Right kidney (tissue), 1 donor: Measurements from ENCODE around the gene ARL6IP5.

ENCODE experiments used
- DNase-seq: peaks from one replicate; pipeline ENCODE4 v3.0.0-alpha.2; 2016

ARL6IP5 gene

DNA sequence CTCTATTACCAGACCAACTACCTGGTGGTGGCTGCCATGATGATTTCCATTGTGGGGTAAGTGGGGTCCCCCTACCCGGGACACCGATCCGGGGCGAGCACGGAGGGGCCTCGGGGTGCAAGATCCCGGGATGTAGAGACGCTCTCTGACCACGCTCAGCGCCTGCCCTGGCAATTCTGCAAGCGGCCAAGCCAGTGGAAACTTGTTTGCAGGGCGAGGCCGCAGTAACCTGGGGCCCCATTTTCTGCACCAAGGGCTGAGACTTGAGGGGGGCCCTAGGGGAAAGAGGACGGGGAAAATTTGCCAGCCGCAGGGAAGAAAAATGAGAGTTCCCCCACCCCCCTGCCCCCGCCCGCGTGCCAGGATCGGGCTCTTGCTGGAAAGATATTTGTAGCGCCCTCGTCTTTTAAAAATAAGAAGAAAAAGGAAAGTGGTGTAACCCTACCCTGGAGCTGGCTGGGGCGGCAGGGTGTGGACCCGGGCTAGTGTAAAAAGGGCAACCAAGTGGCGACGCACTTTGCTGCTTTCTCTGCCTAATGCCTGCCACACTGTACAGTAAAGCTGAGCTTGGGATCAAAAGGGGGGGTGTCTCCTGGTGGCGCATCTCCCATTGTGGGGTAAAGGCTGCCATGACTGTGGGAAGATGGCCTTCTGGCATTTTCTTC is 563 bp downstream of the ARL6IP5 start:
- DNase-seq = peak; percentile 75

DNA sequence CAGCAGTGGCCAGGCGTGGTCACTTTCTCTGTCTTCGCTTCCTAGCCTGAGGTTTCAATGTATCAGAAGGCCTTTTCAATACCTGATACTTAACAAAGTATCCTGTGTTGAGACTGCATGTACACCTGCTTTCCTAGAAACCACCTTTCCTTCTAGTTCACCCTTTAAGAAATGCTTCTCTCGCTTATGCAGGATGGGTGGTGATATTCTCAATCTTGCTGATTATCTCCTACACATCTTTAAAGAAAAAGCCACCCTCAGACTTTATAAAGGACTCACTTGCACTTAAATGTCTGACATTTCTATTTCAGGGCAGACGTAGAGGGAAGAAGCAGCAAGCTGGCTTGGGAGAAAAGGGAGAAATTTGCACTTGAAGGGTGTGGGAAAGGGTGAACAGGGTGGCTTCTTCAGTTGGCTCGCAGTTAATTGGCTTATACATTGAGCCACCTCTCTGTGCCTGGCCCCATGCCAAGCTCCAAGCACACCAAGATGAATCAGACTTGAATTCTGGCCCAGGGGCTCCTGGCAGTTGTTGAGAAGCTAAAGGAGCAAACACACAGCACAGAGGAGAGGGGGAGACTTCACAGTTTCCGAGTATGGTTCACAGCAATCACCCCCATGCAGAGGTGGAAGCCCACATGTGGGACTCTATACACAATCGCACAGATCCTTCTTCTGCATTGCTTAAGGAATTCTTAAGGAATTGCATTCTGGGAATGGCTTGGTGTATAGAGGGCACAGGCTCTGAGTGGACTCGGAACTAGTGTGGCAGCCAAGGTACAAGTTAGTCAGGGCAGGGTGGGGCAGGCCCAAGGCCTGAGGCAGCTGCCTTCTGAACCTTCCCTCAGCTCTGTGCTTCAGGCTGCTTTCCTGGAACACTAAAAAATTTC is 1.3 kb downstream of the ARL6IP5 start:
- DNase-seq = peak; percentile 46

DNA sequence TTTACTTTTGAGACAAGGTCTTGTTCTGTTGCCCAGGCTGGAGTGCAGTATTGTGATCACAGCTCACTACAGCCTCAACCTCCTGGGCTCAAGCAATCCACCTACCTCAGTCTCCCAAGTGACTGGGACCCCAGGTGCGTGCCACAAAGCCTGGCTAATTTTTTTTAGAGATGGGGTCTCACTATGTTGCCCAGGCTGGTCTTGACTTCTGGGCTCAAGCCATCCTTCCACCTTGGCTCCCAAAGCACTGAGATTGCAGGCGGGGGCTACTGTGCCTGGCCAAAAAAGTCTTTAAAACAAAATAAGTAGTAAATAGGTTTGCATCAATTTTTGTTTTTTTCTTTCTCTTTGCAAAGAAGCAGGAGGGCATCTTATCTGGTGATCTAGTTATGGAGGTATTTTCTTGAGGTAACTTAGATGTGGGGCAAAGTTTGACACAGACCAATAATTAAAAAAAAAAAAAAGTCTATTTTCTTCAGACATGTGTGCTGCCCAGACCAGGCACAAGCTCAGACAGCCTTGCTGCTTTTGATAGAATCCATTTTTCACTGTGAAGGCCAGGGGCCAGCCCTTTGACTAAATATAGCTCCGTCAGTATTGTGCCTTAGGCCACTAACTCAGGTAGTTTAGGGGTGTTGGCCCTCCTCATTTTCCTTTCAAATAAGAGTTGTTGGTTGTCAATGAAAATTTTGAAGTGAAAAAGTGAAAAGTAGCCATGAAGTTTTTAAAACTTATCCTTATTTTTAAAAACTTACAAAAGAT is 2.5 kb downstream of the ARL6IP5 start:
- DNase-seq = no peak

DNA sequence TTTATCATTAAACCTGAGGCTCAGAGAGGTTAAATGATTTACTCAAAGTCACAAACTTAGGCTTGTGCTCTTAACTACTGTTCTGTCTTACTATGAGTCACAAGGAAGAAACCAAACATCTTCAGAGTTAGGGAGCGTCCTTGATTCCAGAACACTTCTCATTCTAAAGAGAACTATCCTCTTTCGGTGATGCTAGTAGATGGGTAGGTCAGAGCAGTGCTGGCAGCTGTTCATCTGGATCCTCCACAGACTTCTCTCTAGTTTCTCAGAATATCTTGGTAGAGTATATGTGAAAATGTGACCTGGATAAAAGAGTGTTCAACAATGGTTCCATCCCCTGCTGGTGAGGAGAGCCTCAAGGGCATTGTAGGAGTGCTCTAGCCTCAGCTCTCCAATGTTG is 3.3 kb downstream of the ARL6IP5 start:
- no peak for DNase-seq

DNA sequence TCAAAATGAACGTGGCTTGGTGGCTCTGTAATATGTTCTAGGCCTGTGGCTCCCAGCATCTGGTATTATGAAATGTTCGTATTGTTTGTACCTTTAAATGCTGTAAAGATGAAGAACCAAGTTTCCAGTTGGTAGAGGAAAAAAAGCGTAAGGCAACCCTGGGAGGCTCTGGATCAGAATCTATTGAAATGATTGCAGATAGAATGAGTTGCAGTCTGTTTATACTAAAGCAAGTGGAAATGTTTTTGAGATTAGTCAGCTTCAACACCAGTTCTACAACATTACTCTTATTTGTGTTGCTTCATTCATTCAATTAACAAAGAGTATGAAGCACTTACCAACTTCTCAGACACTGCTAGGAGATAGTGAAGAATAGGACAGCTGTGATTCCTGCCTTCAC is 5.3 kb downstream of the ARL6IP5 start:
- DNase-seq = no peak

DNA sequence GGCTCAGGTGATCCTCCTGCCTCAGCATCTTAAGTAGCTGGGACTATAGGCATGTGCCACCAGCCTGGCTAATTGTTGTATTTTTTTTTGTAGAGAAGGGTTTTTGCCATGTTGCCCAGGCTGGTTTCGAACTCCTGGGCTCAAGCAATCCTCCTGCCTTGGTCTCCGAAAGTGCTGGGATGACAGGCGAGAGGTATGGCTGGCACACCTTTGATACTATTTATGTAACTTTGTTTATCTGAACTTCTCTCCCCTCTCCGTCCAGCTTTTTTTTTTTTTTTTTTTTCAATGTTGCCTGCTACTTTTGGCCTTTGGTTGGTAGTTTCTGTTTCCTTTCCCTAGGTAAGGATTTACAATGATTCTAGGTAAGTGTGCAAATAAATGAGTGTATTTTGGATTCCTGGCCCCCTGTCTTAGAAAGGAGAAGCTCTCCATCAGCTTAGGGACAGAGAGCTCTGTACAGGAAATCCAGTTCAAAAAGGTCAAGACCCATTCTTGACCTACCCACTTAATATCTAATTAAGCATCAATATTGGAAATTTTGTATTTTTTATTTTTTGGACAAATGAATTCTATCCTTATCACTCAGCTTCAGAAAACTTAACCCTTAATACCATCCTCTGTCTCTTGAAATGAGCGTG is 6.8 kb downstream of the ARL6IP5 start:
- DNase-seq = no peak

DNA sequence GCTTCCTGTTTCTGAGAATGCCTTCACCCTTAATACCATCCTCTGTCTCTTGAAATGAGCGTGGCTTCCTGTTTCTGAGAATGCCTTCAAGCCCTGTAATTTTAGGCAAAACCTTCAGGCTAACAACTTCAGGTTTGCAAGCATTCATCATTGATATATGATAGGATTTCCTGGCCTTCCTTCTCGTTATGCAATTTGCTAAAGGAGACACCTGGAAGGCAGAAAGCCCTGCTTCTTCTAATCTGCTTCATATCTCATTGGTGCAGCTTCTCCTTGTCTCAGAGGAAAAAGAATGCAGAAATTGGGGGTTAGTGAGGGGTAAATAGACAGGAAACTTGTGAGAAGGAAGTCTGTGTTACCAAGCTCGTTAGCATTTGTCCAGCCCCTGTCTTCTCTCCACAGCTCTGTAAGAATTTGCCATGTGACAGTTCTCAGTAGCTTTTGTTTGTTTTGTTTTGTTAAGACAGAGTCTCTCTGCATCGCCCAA is 7.3 kb downstream of the ARL6IP5 start:
- peak; percentile 7 for DNase-seq

DNA sequence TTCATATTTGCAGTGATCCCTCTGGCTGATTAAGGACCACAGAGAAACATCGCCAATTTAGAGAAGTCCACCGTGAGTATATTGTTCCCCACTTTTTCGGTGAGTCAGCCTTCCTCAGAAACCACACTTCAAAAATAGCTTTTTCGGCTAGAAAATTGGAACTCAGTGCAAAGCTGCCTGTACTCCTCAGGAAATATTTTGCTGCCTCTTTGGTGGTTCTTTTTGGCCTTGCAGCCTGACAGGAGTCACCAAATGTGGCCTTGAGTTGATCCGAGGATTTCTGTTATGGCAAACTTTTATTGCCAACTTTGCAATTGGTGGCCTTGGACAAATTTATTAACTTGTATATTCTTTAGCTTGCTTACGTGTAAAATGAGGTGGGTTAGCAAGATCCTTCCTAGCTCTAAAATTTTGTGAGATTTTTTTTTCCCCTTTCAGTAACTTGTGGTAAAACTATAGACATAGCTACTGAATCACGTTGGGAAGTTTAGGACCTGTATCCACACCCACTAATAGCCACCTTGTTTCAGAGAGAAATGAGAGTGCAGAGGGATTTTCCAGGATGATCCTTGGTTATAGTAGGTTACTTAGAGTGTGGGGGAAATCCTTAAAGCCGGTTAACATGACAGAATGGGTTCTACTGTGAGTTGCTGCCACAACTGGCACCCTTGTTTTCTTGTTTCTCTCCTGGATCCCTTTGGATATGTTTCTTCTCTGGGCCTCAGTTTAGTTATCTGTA is 9.9 kb downstream of the ARL6IP5 start:
- DNase-seq = no peak

DNA sequence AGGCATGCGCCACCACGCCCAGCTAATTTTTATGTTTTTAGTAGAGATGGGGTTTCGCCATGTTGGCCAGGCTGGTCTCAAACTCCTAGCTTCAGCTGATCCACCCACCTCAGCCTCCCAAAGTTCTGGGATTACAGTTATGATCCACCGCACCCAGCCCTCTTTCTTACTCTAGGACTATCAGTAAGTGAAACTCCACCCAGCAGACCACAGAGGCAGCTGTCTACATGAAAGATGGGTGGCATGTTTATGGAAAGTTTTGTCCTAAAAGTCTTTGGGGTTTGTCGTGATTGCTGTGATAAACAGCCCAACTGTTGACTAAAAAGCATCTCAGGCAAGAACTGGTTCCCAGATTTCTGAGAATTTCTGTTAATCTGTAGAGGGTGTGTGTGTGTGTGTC is 10.9 kb downstream of the ARL6IP5 start:
- no peak for DNase-seq

DNA sequence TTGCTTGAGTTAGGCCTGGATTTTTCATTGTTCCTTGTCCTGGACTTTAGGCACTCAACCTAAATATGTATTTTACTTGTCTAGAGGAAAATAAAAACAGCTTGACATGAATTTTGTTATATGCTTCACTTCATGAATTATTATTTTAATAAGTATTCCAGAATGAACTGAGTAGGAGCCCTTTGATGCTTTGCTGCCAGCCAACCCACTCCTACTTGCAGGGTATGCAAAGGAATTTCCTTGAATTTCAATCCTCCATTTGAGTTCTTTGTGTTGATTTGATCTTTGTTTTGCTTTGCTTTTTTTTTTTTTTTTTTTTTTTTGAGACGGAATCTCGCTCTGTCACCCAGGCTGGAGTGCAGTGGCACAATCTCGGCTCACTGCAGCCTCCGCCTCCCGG is 11.6 kb downstream of the ARL6IP5 start:
- DNase-seq = no peak

DNA sequence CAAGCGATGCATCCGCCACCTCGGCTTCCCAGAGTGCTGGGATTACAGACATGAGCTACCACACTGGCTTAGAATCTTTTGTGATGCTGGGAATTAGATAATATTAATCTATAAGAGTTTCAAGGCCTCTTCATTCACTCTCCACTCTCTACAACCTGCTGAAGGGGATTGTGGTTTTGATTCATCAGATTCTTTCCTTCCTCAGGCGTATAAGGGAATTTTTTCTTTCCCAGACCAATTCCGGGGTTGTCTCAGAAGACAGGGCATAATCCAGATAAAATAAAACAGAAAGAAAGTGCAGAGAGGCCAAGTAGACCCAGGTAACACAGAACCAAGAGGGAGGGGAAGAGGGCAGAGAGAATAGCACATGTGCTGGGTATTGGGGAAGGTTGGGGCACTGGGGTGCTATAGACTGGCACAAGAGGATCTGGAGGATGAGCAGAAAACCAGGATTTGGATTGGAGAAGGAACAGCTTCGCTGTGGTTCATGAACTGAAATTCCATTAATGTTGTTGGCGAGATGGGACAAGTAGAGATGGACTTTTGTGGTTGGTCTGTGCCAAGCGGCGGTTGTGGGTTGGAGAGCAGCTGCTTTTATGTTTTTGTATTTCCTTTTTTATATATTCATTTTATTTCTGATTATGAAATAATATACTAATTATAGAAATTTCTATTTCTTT is 12.8 kb downstream of the ARL6IP5 start:
- no peak for DNase-seq

DNA sequence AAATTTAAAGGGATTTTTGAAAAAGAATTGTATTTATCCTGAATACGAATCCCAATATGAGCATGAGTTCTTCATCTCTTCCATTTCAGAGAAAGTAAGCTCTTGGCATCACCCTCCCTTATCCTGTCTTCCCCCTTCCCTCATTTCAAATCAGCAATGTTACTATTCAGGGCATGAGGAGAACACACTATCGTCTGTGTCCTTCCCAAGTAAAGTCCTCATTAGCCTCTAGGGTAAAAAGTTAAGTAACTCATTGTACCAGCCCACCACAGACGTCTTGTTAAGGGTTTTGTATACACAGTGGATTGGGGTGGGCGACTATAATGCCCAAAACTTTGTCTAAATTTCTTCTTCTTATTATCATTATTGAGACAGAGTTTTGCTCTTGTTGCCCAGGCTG is 14.8 kb downstream of the ARL6IP5 start:
- no peak for DNase-seq

DNA sequence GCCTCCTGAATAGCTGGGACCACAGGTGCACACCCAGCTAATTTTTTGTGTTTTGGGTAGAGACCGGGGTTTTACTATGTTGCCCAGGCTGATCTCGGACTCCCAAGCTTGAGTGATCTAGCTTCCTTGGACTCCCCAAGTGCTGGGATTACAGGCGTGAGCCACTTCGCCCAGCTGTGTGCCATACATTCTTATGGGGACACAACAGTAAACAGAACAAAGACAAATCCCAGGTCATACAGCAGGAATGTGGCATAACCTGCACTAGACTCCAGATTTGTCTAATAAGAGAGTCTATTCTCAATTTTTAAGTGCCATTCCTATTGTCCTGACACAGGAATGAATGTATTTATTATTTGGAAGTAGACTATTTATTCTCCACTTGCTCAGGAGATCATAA is 17.6 kb downstream of the ARL6IP5 start:
- no peak for DNase-seq

DNA sequence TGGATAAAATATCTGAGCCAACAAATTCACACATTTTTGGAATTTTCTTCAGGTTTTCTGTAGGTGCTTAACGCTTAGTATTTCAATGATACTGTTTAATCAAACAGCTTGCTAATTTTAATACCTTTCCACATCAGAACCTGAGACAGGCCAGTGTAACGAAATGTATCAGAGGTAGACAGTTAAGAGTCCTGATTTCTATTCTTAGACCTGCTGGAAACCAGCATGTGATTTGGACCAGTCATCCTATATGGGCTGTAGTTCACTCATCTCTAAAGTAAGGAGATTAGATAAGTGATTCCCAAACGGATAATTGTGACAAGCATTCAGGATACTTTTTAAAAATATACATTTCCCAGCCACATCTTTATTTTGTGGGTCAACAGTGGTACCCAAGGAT is 18.4 kb downstream of the ARL6IP5 start:
- DNase-seq = no peak

DNA sequence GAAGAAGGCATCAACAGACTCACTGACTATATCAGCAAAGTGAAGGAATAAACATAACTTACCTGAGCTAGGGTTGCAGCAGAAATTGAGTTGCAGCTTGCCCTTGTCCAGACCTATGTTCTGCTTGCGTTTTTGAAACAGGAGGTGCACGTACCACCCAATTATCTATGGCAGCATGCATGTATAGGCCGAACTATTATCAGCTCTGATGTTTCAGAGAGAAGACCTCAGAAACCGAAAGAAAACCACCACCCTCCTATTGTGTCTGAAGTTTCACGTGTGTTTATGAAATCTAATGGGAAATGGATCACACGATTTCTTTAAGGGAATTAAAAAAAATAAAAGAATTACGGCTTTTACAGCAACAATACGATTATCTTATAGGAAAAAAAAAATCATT is 19.8 kb downstream of the ARL6IP5 start:
- no peak for DNase-seq

DNA sequence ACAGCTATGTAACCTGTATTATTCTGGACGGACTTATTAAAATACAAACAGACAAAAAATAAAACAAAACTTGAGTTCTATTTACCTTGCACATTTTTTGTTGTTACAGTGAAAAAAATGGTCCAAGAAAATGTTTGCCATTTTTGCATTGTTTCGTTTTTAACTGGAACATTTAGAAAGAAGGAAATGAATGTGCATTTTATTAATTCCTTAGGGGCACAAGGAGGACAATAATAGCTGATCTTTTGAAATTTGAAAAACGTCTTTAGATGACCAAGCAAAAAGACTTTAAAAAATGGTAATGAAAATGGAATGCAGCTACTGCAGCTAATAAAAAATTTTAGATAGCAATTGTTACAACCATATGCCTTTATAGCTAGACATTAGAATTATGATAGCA is 20.6 kb downstream of the ARL6IP5 start:
- DNase-seq = no peak

DNA sequence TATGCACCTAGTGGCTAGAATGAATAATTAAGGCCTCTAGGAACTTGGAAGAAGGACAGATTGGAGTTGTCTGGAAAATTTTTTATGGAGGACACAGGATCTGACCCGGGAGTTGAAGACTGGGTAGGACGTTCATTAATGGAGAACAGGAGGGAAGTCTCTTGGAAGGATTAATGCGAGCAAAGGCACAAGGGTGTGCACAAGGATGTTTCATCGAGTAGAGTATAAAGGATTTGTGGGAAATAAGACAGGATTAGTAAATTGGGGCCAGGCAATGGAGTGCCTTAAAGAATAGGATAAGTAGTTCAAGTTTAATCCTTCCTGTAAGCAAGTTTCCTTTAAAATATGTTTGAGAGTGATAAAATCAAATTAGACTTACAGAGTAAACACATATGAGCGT is 23.1 kb downstream of the ARL6IP5 start:
- DNase-seq = no peak

DNA sequence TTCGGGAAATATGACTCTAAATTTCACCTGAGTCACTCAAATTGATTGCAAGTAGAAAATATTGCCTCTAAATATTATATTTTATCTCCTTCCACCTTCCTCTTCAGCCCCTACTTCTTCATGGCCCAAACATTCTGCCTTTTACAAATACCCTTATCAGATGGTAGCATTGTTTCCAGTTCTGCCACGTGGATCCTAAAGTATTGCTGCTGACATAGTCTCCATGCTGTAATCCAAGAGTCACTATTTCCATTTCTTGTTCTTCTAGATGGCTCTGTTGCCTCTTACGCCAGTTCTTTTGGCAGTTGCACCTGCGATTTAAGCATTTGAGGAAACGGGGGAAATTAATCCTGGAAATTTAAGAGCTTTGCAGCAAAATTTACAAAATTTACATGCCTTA is 24.1 kb downstream of the ARL6IP5 start:
- DNase-seq = no peak

DNA sequence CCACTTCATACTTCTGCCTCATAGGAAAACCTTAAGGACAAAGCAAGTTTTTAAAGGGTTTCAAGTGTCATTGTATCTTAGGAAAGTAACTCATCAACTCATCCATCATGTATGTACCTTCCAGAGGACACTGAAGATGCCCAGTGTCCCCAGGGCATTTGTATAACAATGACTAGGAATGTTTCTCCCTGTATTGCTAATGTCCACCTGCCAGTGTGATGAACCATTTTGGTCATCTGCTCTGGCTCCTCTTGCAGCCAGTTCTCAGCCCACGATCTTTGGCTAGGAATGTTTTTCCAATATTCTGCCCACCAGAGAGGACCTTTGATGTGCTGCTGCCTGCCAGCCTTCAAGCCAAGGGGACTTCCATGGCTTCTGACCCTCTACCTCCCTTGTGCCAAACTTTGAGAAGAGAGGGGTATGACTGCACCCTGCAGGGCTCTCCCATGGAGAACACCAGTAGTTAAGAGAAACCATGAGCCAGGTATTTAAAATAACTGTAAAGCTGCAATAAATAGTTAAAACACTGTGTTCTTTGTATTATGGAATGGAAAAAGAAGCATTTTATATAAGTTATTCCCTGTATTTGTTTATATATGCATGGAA is 26.3 kb downstream of the ARL6IP5 start:
- no peak for DNase-seq

DNA sequence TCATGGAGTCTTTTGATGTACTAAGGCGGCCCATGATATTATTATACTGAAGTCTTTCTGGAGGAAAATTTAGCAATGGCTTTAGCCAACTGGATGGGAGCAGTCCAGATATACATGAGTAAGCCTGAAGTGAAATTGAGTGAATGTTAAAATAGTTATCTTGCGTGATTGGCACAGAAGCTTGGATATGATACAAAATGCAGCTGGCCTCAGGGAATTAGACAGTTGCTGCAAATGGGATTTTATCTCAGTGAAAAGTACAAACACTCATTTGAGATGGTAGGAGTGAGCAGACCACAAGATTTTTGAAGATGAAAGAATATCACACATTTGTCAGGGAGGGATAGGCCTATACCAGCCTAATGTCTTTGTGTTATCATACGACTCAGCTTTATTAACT is 28.8 kb downstream of the ARL6IP5 start:
- no peak for DNase-seq

DNA sequence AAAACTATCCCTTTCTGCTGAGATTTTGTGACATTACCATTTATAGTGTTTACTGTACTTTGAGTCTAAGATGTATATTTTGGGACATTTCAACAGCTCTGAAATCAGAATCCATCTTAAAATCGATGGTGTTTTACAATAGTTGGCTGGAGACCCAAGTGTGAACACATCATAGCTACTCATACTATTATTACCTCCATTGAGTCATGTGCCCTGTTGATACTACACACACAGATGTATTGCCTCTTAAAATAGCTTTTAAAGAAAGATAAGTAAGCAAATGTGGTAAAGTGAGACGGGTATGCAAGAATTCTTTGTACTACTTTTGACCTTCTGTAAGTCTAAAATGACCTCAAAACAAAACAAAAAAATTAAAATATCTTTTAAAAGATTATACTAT is 31.0 kb downstream of the ARL6IP5 start:
- no peak for DNase-seq
